Stimulated activated CD8-positive, alpha-beta memory T cell treated with anti-CD3 and anti-CD28 coated beads, Interleukin-15, amount 100 ng/mL, for 1 hour (primary cell): ENCODE results near the gene CENPVL2.
"Not testable (repeated sequence)": the region's sequence is repeated elsewhere in the genome, so short reads cannot be mapped to it uniquely, and the experiment has no call there.

Experiments
- DNase-seq: peaks from one replicate; pipeline ENCODE4 v3.0.0-alpha.2; 2020; ENCODE audit warnings: low read depth

The CENPVL2 gene

GRCh38 chrX:51682720-51683062 is at the start of gene CENPVL2:
Gene CENPVL2 (minus strand): TSS chrX:51682831. CDS start chrX:51682831, 0 bp downstream.
- DNase-seq = not testable (repeated sequence)

- no peak for DNase-seq
Measured at GRCh38 chrX:51728202-51728601, 45.6 kb upstream of the CENPVL2 start.

DNA sequence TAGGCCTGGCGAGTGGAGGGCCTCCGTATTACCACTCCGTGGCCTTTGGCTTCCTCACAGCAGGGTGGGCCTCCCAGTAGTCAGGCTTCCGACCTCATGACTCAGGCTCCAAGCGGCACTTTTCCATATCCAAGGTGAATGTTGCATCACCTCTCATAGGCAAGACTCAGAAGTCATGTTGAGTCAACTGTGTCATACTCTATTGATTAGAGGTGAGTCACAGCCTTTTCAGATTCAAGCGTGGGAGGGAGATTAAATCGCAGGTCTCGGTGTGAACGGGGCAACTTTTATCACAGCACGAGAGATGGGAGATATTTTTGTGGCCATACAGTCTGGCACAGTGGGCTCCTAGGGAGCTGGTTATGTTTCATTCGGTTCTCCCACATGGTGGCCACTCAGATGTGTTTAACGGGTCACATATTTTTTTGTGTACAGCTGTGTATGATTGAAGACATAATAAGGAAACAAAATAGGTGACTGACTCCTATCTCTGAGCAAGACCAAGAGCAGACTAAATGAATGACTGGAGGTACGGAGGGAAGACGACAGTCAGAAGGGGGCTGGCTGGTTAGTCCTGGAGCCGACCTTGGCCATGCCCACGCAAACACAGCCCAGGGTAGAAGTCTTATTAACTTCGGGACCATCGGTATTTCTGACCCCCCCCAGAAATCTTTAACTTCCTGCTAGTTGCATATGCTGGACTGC is 30.5 kb upstream of the CENPVL2 start:
- DNase-seq = not testable (repeated sequence)

GRCh38 chrX:51710277-51711164 is 27.9 kb upstream of the CENPVL2 start, which contains the start of gene CENPVL1:
Gene CENPVL1 (plus strand): TSS chrX:51710512. CDS start chrX:51710512, 0 bp downstream.
- DNase-seq = not testable (repeated sequence)

DNA sequence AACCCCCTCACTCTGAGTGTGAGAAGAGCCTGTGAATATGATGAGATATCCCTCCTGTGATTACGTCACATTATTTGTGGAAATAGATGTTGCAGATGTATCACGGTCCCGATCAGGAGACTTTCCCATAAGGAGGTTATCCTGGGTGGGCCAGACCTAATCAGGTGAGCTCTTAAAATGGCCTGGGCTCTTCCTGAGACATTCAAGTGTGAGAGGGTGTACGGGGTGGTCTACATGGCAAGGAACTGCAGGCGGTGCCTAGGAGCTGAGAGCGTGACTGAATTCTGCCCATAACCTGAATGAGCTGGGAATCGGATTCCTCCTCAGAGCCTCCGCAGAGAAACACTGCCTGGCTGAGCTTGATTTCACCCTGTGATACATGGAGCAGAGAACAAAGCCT is 14.8 kb upstream of the CENPVL2 start:
- no peak for DNase-seq

DNA sequence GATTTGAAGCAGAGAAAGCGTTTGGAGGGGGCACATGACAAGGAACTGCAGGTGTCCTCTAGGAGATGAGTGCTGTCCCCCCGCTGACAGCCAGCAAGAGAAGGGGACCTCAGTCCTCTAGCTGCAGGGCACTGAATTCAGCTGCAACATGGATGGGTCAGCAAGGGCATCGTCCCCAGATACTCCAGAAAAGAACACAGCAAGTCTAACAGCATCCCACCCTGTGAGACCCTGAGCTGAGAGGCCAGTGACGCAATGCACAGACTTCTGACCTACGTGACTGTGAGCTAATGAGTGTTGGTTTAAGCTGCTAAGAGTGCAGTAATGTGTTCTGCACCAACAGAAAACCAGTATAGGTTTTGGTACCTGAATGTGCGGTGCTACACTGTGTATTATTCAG is 11.6 kb upstream of the CENPVL2 start:
- no peak for DNase-seq

DNA sequence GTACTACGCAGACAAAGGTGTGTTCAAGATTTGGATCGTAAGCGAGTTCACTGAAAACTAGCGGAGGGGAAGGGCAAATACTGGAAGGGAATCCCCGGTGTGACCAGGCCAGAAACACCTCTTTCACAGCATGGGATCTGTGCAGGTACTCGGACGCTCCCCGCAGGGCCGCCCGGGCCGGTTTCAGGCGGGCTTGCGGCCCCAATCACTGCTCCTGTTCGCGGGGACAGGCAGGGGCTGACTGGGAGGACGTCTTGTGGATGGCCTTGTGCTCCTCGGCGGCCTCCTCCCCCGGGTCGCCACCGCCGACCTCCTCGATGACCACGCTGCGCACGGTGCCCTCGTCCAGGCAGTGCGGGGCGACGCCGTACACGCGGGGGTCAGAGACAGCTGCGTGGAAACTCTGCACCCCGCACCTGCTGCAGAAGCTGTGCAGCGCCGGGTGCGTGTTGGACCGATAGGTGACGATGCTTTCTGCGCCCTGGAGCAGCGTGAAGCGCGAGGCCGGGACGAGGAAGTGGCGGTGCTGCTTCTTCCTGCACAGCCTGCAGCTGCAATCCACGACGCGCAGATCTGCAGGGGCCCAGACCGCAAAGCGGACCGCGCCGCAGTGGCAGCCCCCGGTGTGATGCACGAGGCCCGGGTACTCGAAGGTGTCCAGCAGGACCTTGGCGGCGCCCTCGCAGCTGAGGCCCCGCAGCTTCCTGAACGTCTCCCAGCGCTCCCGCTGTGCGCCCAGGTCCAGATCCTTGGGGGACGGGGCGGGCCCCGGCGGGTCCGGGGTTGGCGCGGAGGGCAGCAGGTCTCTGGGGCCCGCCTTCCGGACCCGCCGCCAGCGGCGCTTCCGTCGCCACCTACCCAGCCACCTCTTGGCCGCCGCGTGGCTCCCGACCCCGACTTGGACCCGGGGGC is 567 bp downstream of the CENPVL2 start:
- not testable (repeated sequence) for DNase-seq

- DNase-seq = not testable (repeated sequence)
Measured at GRCh38 chrX:51679689-51680433, 2.8 kb downstream of the CENPVL2 start.

- no peak for DNase-seq
Measured at GRCh38 chrX:51665981-51666380, 16.6 kb downstream of the CENPVL2 start.

GRCh38 chrX:51643377-51643776 is 39.3 kb downstream of the CENPVL2 start:
- DNase-seq = no peak

DNA sequence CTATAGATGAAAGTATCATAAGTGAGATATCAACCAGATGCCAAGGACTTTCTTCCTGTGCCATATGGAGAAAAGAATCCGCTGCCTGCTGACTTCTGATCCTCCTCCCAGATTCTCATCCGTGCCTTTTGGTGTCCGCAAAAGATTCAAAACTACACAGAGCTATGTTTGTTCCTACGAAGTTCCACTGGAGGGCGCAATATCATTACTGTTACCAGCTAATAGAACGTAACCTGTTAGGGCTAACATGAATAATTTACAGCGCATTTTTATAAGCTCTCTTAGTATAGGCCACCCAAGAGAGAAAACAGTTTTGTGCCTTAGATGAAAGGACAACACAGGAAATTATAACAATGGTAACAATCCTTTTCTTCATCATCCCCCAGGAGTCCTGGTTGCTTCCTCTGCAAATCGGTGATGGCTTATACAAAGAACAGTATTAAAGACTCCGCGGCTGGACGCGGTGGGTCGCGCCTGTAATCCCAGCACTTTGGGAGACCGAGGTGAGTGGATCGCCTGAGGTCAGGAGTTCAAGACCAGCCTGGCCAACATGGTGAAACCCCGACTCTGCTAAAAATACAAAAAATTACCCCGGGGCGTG is 41.1 kb downstream of the CENPVL2 start:
- no peak for DNase-seq

GRCh38 chrX:51636511-51636910 is 46.1 kb downstream of the CENPVL2 start:
- not testable (repeated sequence) for DNase-seq
